Epithelial cell of proximal tubule (primary cell): ENCODE results near the gene OR5B12. TPM values are rescaled to one million over a fixed set of nuclear protein-coding genes. Genes with fewer than 3 reads are reported as not detected.

Experiments used
- total RNA-seq: library from RNA; depleted of rRNA; stranded (reverse); fragments of >200 nt; gene quantifications from 2 replicates; pipeline ENCODE4 v1.2.3, GENCODE V29; 2015

Gene OR5B12
- total RNA-seq, 1 donor from 2014 or later = not detected

Other genes with a start within 250 kb of the OR5B12 start
- gene OR1S2, start 238.1 kb downstream of the OR5B12 start, total RNA-seq = not detected in 2 replicates
- not detected in 2 replicates for gene OR1S1, start 229.5 kb downstream of the OR5B12 start, total RNA-seq
- gene OR10Q1, start 213.3 kb downstream of the OR5B12 start, total RNA-seq = not detected in 2 replicates
- not detected in 2 replicates for gene OR10W1, start 174.0 kb downstream of the OR5B12 start, total RNA-seq
- not detected in 2 replicates for gene OR5B17, start 83.2 kb downstream of the OR5B12 start, total RNA-seq
- not detected in 2 replicates for gene OR5B3, start 35.4 kb downstream of the OR5B12 start, total RNA-seq
- gene OR5B2, start 14.1 kb downstream of the OR5B12 start, total RNA-seq = not detected in 2 replicates
- gene OR5B21, start 65.9 kb upstream of the OR5B12 start, total RNA-seq = not detected in 2 replicates
- 0.94 and 1.4 TPM in 2 replicates for gene LPXN, start 133.6 kb upstream of the OR5B12 start, total RNA-seq
- gene ZFP91, start 136.8 kb upstream of the OR5B12 start, total RNA-seq = 25.8 and 31.8 TPM in 2 replicates
- 0.29 and 1.2 TPM in 2 replicates for gene CNTF, start 180.4 kb upstream of the OR5B12 start, total RNA-seq